ENCODE data around the gene CRY1.
A peak's percentile ranks its signal among the peaks of the same experiment; 100 is the strongest.

Gene CRY1

GRCh38 chr12:107064687-107065086 lies 28.7 kb downstream of the CRY1 start:
- H2AFZ ChIP-seq = no peak overlapping the region
- no peaks in the 10 kb centered on the region for H3K4me1 ChIP-seq
- no peaks in the 10 kb centered on the region for H3K9me3 ChIP-seq (ENCODE audit: control insufficient read depth, low read length)
- TF ChIP-seq, protein P1, sequence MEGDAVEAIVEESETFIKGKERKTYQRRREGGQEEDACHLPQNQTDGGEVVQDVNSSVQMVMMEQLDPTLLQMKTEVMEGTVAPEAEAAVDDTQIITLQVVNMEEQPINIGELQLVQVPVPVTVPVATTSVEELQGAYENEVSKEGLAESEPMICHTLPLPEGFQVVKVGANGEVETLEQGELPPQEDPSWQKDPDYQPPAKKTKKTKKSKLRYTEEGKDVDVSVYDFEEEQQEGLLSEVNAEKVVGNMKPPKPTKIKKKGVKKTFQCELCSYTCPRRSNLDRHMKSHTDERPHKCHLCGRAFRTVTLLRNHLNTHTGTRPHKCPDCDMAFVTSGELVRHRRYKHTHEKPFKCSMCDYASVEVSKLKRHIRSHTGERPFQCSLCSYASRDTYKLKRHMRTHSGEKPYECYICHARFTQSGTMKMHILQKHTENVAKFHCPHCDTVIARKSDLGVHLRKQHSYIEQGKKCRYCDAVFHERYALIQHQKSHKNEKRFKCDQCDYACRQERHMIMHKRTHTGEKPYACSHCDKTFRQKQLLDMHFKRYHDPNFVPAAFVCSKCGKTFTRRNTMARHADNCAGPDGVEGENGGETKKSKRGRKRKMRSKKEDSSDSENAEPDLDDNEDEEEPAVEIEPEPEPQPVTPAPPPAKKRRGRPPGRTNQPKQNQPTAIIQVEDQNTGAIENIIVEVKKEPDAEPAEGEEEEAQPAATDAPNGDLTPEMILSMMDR (IDR thresholded peaks at IDR 0.05) = no peak
- H3K36me3 ChIP-seq (ENCODE audit: control insufficient read depth, insufficient read depth, low read length) = no peaks in the 10 kb centered on the region
- no peak overlapping the region for H3K9ac ChIP-seq
- no peak overlapping the region for H3K27ac ChIP-seq
- H3K4me3 ChIP-seq (ENCODE audit: low read depth, low read length) = no peak overlapping the region
- H3K27me3 ChIP-seq (ENCODE audit: control insufficient read depth, insufficient read depth, low read length) = no peaks in the 10 kb centered on the region
- H3K79me2 ChIP-seq = no peaks in the 10 kb centered on the region
- H3K4me2 ChIP-seq (ENCODE audit: low read length) = no peak overlapping the region

- Histone ChIP-seq H3K36me3 (ENCODE audit: control insufficient read depth, insufficient read depth, low read length) (no peaks in the 10 kb centered on the region), H3K9ac (no peak overlapping the region), H3K4me2 (ENCODE audit: low read length) (no peak overlapping the region), H3K4me3 (ENCODE audit: low read depth, low read length) (no peak overlapping the region), H3K27me3 (ENCODE audit: control insufficient read depth, insufficient read depth, low read length) (no peaks in the 10 kb centered on the region), H3K4me1 (no peaks in the 10 kb centered on the region), H3K9me3 (ENCODE audit: control insufficient read depth, low read length) (no peaks in the 10 kb centered on the region), H3K79me2 (no peaks in the 10 kb centered on the region), H3K27ac (no peak overlapping the region), H2AFZ (no peak overlapping the region)
- TF ChIP-seq, protein P1 (IDR thresholded peaks at IDR 0.05) = no peak
These were observed 29.1 kb downstream of the CRY1 start for GRCh38 chr12:107064243-107064642.

DNA sequence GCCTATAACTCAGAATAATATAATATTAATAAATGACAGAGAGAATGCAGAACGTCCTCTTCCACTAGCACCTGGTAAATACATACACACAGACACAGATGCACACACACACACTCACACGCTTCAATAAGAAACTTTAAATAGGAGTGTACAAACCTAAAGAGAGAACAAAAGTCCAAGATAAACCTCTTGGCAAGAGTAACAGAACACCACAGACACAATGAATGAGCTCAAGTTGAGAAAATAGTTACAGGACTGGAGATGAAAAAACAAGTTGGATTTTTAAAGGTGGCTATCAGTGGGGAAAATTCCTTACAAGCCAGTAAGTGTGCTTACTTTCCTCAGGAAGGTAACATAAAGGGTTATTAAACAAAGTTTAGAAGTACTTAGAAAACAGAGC lies 35.2 kb downstream of the CRY1 start:
- Histone ChIP-seq H3K4me3 (ENCODE audit: low read depth, low read length) (no peak overlapping the region), H3K27ac (no peak overlapping the region), H3K27me3 (ENCODE audit: control insufficient read depth, insufficient read depth, low read length) (no peaks in the 10 kb centered on the region), H2AFZ (no peak overlapping the region), H3K9me3 (ENCODE audit: control insufficient read depth, low read length) (no peaks in the 10 kb centered on the region), H3K36me3 (ENCODE audit: control insufficient read depth, insufficient read depth, low read length) (no peaks in the 10 kb centered on the region), H3K4me2 (ENCODE audit: low read length) (no peak overlapping the region), H3K4me1 (no peaks in the 10 kb centered on the region), H3K9ac (no peak overlapping the region), H3K79me2 (no peaks in the 10 kb centered on the region)
- TF ChIP-seq, protein P1 (IDR thresholded peaks at IDR 0.05) = no peak

DNA sequence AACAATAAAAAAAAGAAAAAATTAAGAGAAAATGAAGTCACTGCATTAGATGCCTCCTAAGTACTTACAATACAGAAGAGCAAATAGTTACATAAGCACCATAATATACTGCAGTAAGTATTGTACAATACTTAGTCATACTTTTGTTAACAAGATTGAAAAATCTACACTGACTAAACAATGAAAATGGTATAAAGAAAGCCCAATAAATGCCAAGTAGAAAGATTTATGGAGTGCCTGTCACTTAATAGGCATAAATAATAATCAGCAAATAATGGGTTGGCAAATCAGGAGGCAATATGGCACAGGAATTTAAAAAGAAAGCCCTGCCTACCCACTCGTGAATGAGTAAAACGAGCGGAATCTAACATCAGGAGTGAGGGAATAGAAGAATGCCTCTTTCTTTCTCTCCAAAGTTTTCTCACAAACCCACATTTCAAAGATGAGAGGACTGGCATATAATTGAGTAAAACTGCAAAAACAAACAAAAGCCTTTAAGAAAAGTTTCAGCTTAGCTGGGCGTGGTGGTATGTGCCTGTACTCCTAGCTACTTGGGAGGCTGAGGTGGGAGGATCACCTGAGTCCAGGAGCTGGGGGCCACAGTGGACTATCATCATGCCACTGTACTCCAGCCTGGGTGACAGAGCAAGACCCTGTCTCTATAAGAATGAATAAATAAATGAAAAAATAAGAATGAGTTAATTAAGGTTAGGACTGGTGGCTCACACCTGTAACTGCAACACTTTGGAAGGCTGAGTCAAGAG lies 36.1 kb downstream of the CRY1 start:
- Histone ChIP-seq H3K4me1 (no peaks in the 10 kb centered on the region), H3K27ac (no peak overlapping the region), H3K9me3 (ENCODE audit: control insufficient read depth, low read length) (no peaks in the 10 kb centered on the region), H3K4me3 (ENCODE audit: low read depth, low read length) (no peak overlapping the region), H3K4me2 (ENCODE audit: low read length) (no peak overlapping the region), H2AFZ (no peak overlapping the region), H3K79me2 (no peaks in the 10 kb centered on the region), H3K27me3 (ENCODE audit: control insufficient read depth, insufficient read depth, low read length) (no peaks in the 10 kb centered on the region), H3K36me3 (ENCODE audit: control insufficient read depth, insufficient read depth, low read length) (no peaks in the 10 kb centered on the region), H3K9ac (peak overlapping the region; percentile 14)
- TF ChIP-seq, protein P1 (IDR thresholded peaks at IDR 0.05) = no peak

DNA sequence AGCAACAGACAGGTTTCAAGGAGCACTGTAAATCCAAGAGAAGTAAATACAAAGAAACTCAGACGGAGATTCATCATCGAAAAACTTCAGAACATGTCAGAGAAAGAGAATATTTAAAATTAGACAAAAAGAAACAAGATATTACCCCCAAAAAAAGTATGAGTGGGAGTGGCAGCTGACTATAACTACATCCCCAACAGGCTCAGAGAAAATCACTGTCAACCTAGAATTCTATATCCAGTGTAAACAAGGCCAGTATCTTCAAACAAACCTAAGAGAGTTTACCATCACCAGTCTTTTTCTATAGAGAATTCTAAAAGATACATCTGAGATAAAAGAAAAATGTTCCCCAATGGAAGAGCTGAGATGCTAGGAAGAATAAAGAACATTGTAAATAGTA lies 39.6 kb downstream of the CRY1 start:
- Histone ChIP-seq H3K9me3 (ENCODE audit: control insufficient read depth, low read length) (no peaks in the 10 kb centered on the region), H3K79me2 (no peaks in the 10 kb centered on the region), H3K36me3 (ENCODE audit: control insufficient read depth, insufficient read depth, low read length) (no peaks in the 10 kb centered on the region), H3K27ac (no peak overlapping the region), H3K4me2 (ENCODE audit: low read length) (no peak overlapping the region), H3K4me3 (ENCODE audit: low read depth, low read length) (no peak overlapping the region), H3K9ac (no peak overlapping the region), H2AFZ (no peak overlapping the region), H3K4me1 (no peaks in the 10 kb centered on the region), H3K27me3 (ENCODE audit: control insufficient read depth, insufficient read depth, low read length) (no peaks in the 10 kb centered on the region)
- TF ChIP-seq, protein P1 (IDR thresholded peaks at IDR 0.05) = no peak
